Endodermal cell (in vitro differentiated cells): ENCODE results near the gene PRR3. TPM values are rescaled to one million over a fixed set of nuclear protein-coding genes. Genes with fewer than 3 reads are reported as not detected.

ENCODE experiments used
- DNase-seq: peaks from one replicate; pipeline ENCODE4 v3.0.0-alpha.2; 2017
- H3K27ac ChIP-seq: 2 replicates; pipeline ENCODE4 v1.5.1; 2013; ENCODE audit warnings: mild to moderate bottlenecking, low read depth, low read length, moderate library complexity
- H3K27me3 ChIP-seq: 2 replicates; pipeline ENCODE4 v1.6.1; 2013; ENCODE audit warnings: mild to moderate bottlenecking, low read length, moderate library complexity; ENCODE audit not compliant: insufficient read depth, control insufficient read depth, poor library complexity, severe bottlenecking
- H3K36me3 ChIP-seq: 2 replicates; pipeline ENCODE4 v1.7.0; 2013; ENCODE audit warnings: mild to moderate bottlenecking, low read length, moderate library complexity; ENCODE audit not compliant: control insufficient read depth, insufficient read depth
- H3K4me1 ChIP-seq: one replicate; pipeline ENCODE4 v1.7.0; 2013; ENCODE audit warnings: low read length; ENCODE audit not compliant: control insufficient read depth, insufficient read depth
- H3K4me3 ChIP-seq: 2 replicates; pipeline ENCODE4 v1.5.1; 2013; ENCODE audit warnings: mild to moderate bottlenecking, low read length, moderate library complexity
- H3K9ac ChIP-seq: 2 replicates; pipeline ENCODE4 v1.6.1; 2013; ENCODE audit warnings: mild to moderate bottlenecking, low read length, moderate library complexity; ENCODE audit not compliant: poor library complexity, severe bottlenecking; ENCODE audit errors: extremely low read depth
- H3K9me3 ChIP-seq: 2 replicates; pipeline ENCODE4 v1.6.1; 2013; ENCODE audit warnings: mild to moderate bottlenecking, low read length, moderate library complexity; ENCODE audit not compliant: control insufficient read depth
- H3K27ac Mint-ChIP-seq: 2 replicates; pipeline ENCODE4 v1.8.0; 2020; ENCODE audit warnings: mixed read lengths
- H3K27me3 Mint-ChIP-seq: 2 replicates; pipeline ENCODE4 v1.8.0; 2021; ENCODE audit warnings: mild to moderate bottlenecking, mixed read lengths; ENCODE audit not compliant: insufficient read depth
- H3K36me3 Mint-ChIP-seq: 2 replicates; pipeline ENCODE4 v1.8.0; 2020; ENCODE audit warnings: low read depth, mixed read lengths
- H3K4me1 Mint-ChIP-seq: 2 replicates; pipeline ENCODE4 v1.8.0; 2020; ENCODE audit warnings: mixed read lengths
- H3K4me3 Mint-ChIP-seq: 2 replicates; pipeline ENCODE4 v1.8.0; 2020; ENCODE audit warnings: mild to moderate bottlenecking, moderate library complexity, mixed read lengths
- H3K9me3 Mint-ChIP-seq: 2 replicates; pipeline ENCODE4 v1.8.0; 2020; ENCODE audit warnings: mild to moderate bottlenecking, mixed read lengths
- CTCF ChIP-seq: fragments of 200-600 bp; sonication (generic); conservative IDR thresholded peaks from 2 replicates; pipeline ENCODE4 v1.5.0; 2021; ENCODE audit warnings: antibody characterized with exemption, mild to moderate bottlenecking
- WGBS, 2 experiments: methylation state at CpG; one replicate each; pipeline versions ENCODE4 v1.1.5 to v1.1.7; 2013; ENCODE audit warnings: missing lambda C conversion rate in 2 of 2, mixed read lengths in 1 of 2; ENCODE audit not compliant: insufficient coverage in 1 of 2, insufficient read length in 1 of 2; 5-methylcytosine and 5-hydroxymethylcytosine counted together
- total RNA-seq, 2 donors: library from RNA; stranded (reverse); fragmentation: NEBNext Ultra II Directional in 1 of 2; extraction: Animal tissue kit (Norgen Biotek cat#: 25700) in 1 of 2; gene quantifications; 2 replicates in 1 of 2; 3 replicates in 1 of 2; pipeline ENCODE4 v1.2.1, GENCODE V29; 2021

The PRR3 gene
- total RNA-seq, 2 donors from 2014 or later: 10.9 to 12.0 TPM

GRCh38 chr6:30530014-30530413, 27.1 kb upstream of the PRR3 start:
- no peaks in the 10 kb centered on the region for H3K4me1 Mint-ChIP-seq
- H3K9me3 Mint-ChIP-seq: no peaks in the 10 kb centered on the region
- TF ChIP-seq CTCF: no peak
- peaks cover 10% of the 10 kb centered on the region for H3K27me3 Mint-ChIP-seq
- Histone ChIP-seq H3K4me3 (no peak overlapping the region), H3K4me1 (no peaks in the 10 kb centered on the region), H3K27ac (no peak overlapping the region), H3K27me3 (no peaks in the 10 kb centered on the region), H3K9ac (no peak overlapping the region), H3K9me3 (peaks cover 5% of the 10 kb centered on the region), H3K36me3 (no peaks in the 10 kb centered on the region)
- H3K4me3 Mint-ChIP-seq: no peak overlapping the region
- no peaks in the 10 kb centered on the region for H3K36me3 Mint-ChIP-seq
- no peak overlapping the region for H3K27ac Mint-ChIP-seq
- 74 to 92% methylated on average over 2 of the region's 2 CpGs for WGBS, 2 experiments
- no peak for DNase-seq

- H3K27ac Mint-ChIP-seq: no peak overlapping the region
These were observed 23.4 kb upstream of the PRR3 start for GRCh38 chr6:30533460-30534294.

GRCh38 chr6:30537931-30538330, 19.2 kb upstream of the PRR3 start:
- no peak overlapping the region for H3K27ac ChIP-seq
- no peaks in the 10 kb centered on the region for H3K9me3 Mint-ChIP-seq
- H3K27me3 Mint-ChIP-seq: peaks cover 5% of the 10 kb centered on the region
- no peaks in the 10 kb centered on the region for H3K36me3 Mint-ChIP-seq
- 83 to 84% methylated on average over 2 to 3 of the region's 3 CpGs for WGBS, 2 experiments
- TF ChIP-seq CTCF: no peak
- H3K4me1 Mint-ChIP-seq: peaks cover 3% of the 10 kb centered on the region
- no peak overlapping the region for H3K4me3 ChIP-seq
- DNase-seq: no peak
- H3K9me3 ChIP-seq: no peaks in the 10 kb centered on the region
- H3K9ac ChIP-seq: no peak overlapping the region
- H3K36me3 ChIP-seq: no peaks in the 10 kb centered on the region
- no peaks in the 10 kb centered on the region for H3K27me3 ChIP-seq
- H3K27ac Mint-ChIP-seq: no peak overlapping the region
- no peak overlapping the region for H3K4me3 Mint-ChIP-seq
- H3K4me1 ChIP-seq: no peaks in the 10 kb centered on the region

More at GRCh38 chr6:30533460-30534294, 23.4 kb upstream of the PRR3 start:
- H3K36me3 Mint-ChIP-seq: no peaks in the 10 kb centered on the region
- peaks cover 7% of the 10 kb centered on the region for H3K27me3 Mint-ChIP-seq
- WGBS, 2 experiments: 79 to 84% methylated on average over 11 to 14 of the region's 15 CpGs
- peak; percentile 17 for DNase-seq
- Histone ChIP-seq H3K36me3 (no peaks in the 10 kb centered on the region), H3K4me3 (no peak overlapping the region), H3K9ac (no peak overlapping the region), H3K4me1 (no peaks in the 10 kb centered on the region), H3K9me3 (peaks cover 5% of the 10 kb centered on the region), H3K27ac (no peak overlapping the region), H3K27me3 (no peaks in the 10 kb centered on the region)
- no peaks in the 10 kb centered on the region for H3K9me3 Mint-ChIP-seq
- H3K4me1 Mint-ChIP-seq: no peaks in the 10 kb centered on the region
- TF ChIP-seq CTCF: no peak
- no peak overlapping the region for H3K4me3 Mint-ChIP-seq
